ENCODE measurements around the gene DERL2.

Gene DERL2

GRCh38 chr17:5480962-5481361, 5.0 kb downstream of the DERL2 start:
- no peaks in the 10 kb centered on the region for H3K9me3 Mint-ChIP-seq
- no peak for DNase-seq
- no peak overlapping the region for H3K4me3 Mint-ChIP-seq
- H3K27me3 Mint-ChIP-seq: no peaks in the 10 kb centered on the region
- peaks cover 58% of the 10 kb centered on the region for H3K4me1 Mint-ChIP-seq (ENCODE audit: low read depth)
- peak overlapping the region; percentile 13 for H3K27ac Mint-ChIP-seq
- H3K36me3 Mint-ChIP-seq (ENCODE audit: low read depth): peaks cover 99% of the 10 kb centered on the region

- H3K36me3 Mint-ChIP-seq (ENCODE audit: low read depth): peaks cover 96% of the 10 kb centered on the region
Observed at GRCh38 chr17:5478992-5479391, 7.0 kb downstream of the DERL2 start.

GRCh38 chr17:5473906-5474305, 12.1 kb downstream of the DERL2 start:
- peak overlapping the region; percentile 3 for H3K27ac Mint-ChIP-seq
- peaks cover 26% of the 10 kb centered on the region for H3K4me1 Mint-ChIP-seq (ENCODE audit: low read depth)
- H3K4me3 Mint-ChIP-seq: no peak overlapping the region
- no peaks in the 10 kb centered on the region for H3K27me3 Mint-ChIP-seq
- DNase-seq: no peak
- H3K36me3 Mint-ChIP-seq (ENCODE audit: low read depth): peaks cover 71% of the 10 kb centered on the region
- no peaks in the 10 kb centered on the region for H3K9me3 Mint-ChIP-seq

More at GRCh38 chr17:5478992-5479391, 7.0 kb downstream of the DERL2 start:
- no peak overlapping the region for H3K4me3 Mint-ChIP-seq
- DNase-seq: no peak
- H3K4me1 Mint-ChIP-seq (ENCODE audit: low read depth): peaks cover 42% of the 10 kb centered on the region
- H3K27me3 Mint-ChIP-seq: no peaks in the 10 kb centered on the region
- no peaks in the 10 kb centered on the region for H3K9me3 Mint-ChIP-seq
- H3K27ac Mint-ChIP-seq: no peak overlapping the region

GRCh38 chr17:5472511-5472910, 13.5 kb downstream of the DERL2 start:
- DNase-seq: no peak
- Mint-ChIP-seq H3K4me1 (ENCODE audit: low read depth) (peaks cover 22% of the 10 kb centered on the region), H3K36me3 (ENCODE audit: low read depth) (peaks cover 67% of the 10 kb centered on the region), H3K9me3 (no peaks in the 10 kb centered on the region), H3K27me3 (no peaks in the 10 kb centered on the region), H3K27ac (peak overlapping the region; percentile 69), H3K4me3 (no peak overlapping the region)

- peak; percentile 61 for DNase-seq
Observed at GRCh38 chr17:5468075-5468473, 17.9 kb downstream of the DERL2 start.

GRCh38 chr17:5467416-5467815, 18.6 kb downstream of the DERL2 start:
- Mint-ChIP-seq H3K36me3 (ENCODE audit: low read depth) (peaks cover 67% of the 10 kb centered on the region), H3K4me3 (peak overlapping the region; percentile 92), H3K27ac (peak overlapping the region; percentile 75), H3K9me3 (no peaks in the 10 kb centered on the region), H3K4me1 (ENCODE audit: low read depth) (peaks cover 46% of the 10 kb centered on the region), H3K27me3 (no peaks in the 10 kb centered on the region)
- DNase-seq: no peak

More at GRCh38 chr17:5468075-5468473, 17.9 kb downstream of the DERL2 start:
- Mint-ChIP-seq H3K4me3 (peak overlapping the region; percentile 92), H3K27me3 (no peaks in the 10 kb centered on the region), H3K27ac (peak overlapping the region; percentile 75), H3K36me3 (ENCODE audit: low read depth) (peaks cover 67% of the 10 kb centered on the region), H3K9me3 (no peaks in the 10 kb centered on the region), H3K4me1 (ENCODE audit: low read depth) (peaks cover 46% of the 10 kb centered on the region)

- peaks cover 67% of the 10 kb centered on the region for H3K36me3 Mint-ChIP-seq (ENCODE audit: low read depth)
- H3K27me3 Mint-ChIP-seq: no peaks in the 10 kb centered on the region
- no peak for DNase-seq
- peaks cover 46% of the 10 kb centered on the region for H3K4me1 Mint-ChIP-seq (ENCODE audit: low read depth)
- H3K9me3 Mint-ChIP-seq: no peaks in the 10 kb centered on the region
- peak overlapping the region; percentile 92 for H3K4me3 Mint-ChIP-seq
- no peak overlapping the region for H3K27ac Mint-ChIP-seq
Observed at GRCh38 chr17:5466295-5466694, 19.7 kb downstream of the DERL2 start.

- no peak for DNase-seq
- Mint-ChIP-seq H3K36me3 (ENCODE audit: low read depth) (peaks cover 79% of the 10 kb centered on the region), H3K27ac (peak overlapping the region; percentile 7), H3K4me3 (no peak overlapping the region), H3K4me1 (ENCODE audit: low read depth) (peaks cover 43% of the 10 kb centered on the region), H3K9me3 (no peaks in the 10 kb centered on the region), H3K27me3 (no peaks in the 10 kb centered on the region)
Observed at GRCh38 chr17:5464717-5465507, 21.1 kb downstream of the DERL2 start.

- no peak for DNase-seq
- peaks cover 95% of the 10 kb centered on the region for H3K36me3 Mint-ChIP-seq (ENCODE audit: low read depth)
- H3K9me3 Mint-ChIP-seq: no peaks in the 10 kb centered on the region
- no peaks in the 10 kb centered on the region for H3K27me3 Mint-ChIP-seq
- H3K27ac Mint-ChIP-seq: no peak overlapping the region
- H3K4me3 Mint-ChIP-seq: no peak overlapping the region
- no peaks in the 10 kb centered on the region for H3K4me1 Mint-ChIP-seq (ENCODE audit: low read depth)
Observed at GRCh38 chr17:5446786-5447185, 39.2 kb downstream of the DERL2 start.

GRCh38 chr17:5444209-5444608, 41.8 kb downstream of the DERL2 start:
- Mint-ChIP-seq H3K27me3 (no peaks in the 10 kb centered on the region), H3K9me3 (no peaks in the 10 kb centered on the region), H3K4me1 (ENCODE audit: low read depth) (peaks cover 12% of the 10 kb centered on the region), H3K36me3 (ENCODE audit: low read depth) (peaks cover 91% of the 10 kb centered on the region), H3K27ac (no peak overlapping the region), H3K4me3 (no peak overlapping the region)
- no peak for DNase-seq

- Mint-ChIP-seq H3K9me3 (no peaks in the 10 kb centered on the region), H3K36me3 (ENCODE audit: low read depth) (peaks cover 87% of the 10 kb centered on the region), H3K4me1 (ENCODE audit: low read depth) (peaks cover 14% of the 10 kb centered on the region), H3K4me3 (no peak overlapping the region), H3K27me3 (no peaks in the 10 kb centered on the region), H3K27ac (no peak overlapping the region)
- DNase-seq: no peak
Observed at GRCh38 chr17:5443728-5444127, 42.2 kb downstream of the DERL2 start.

GRCh38 chr17:5439446-5439764, 46.6 kb downstream of the DERL2 start:
- H3K9me3 Mint-ChIP-seq: no peaks in the 10 kb centered on the region
- peak overlapping the region; percentile 95 for H3K4me3 Mint-ChIP-seq
- H3K4me1 Mint-ChIP-seq (ENCODE audit: low read depth): peaks cover 41% of the 10 kb centered on the region
- H3K27ac Mint-ChIP-seq: peak overlapping the region; percentile 94
- no peak for DNase-seq
- no peaks in the 10 kb centered on the region for H3K27me3 Mint-ChIP-seq
- peaks cover 87% of the 10 kb centered on the region for H3K36me3 Mint-ChIP-seq (ENCODE audit: low read depth)

- H3K4me3 Mint-ChIP-seq: peak within 1 kb of the TSS; percentile 95
- no peaks in the 10 kb centered on the region for H3K9me3 Mint-ChIP-seq
- H3K27ac Mint-ChIP-seq: peak within 1 kb of the TSS; percentile 94
- peaks cover 43% of the 10 kb centered on the region for H3K4me1 Mint-ChIP-seq (ENCODE audit: low read depth)
- peak; percentile 95 for DNase-seq
- H3K27me3 Mint-ChIP-seq: no peaks in the 10 kb centered on the region
- peaks cover 86% of the 10 kb centered on the region for H3K36me3 Mint-ChIP-seq (ENCODE audit: low read depth)
Observed at GRCh38 chr17:5438716-5439445, 47.1 kb downstream of the DERL2 start, which contains the start of gene C1QBP. TSS of gene C1QBP (minus strand) at chr17:5439155. CDS start at chr17:5439073, 82 bp downstream.

- peak overlapping the region; percentile 94 for H3K27ac Mint-ChIP-seq
- DNase-seq: no peak
- peak overlapping the region; percentile 95 for H3K4me3 Mint-ChIP-seq
- peaks cover 88% of the 10 kb centered on the region for H3K36me3 Mint-ChIP-seq (ENCODE audit: low read depth)
- H3K4me1 Mint-ChIP-seq (ENCODE audit: low read depth): peaks cover 46% of the 10 kb centered on the region
- H3K9me3 Mint-ChIP-seq: no peaks in the 10 kb centered on the region
- no peaks in the 10 kb centered on the region for H3K27me3 Mint-ChIP-seq
Observed at GRCh38 chr17:5437721-5438317, 48.2 kb downstream of the DERL2 start.

All from activated T-cell treated with anti-CD3 and anti-CD28 coated beads, Interleukin-2, amount 50 U/mL, for 24 hours (primary cell).